Osteocyte (in vitro differentiated cells): ENCODE data around the gene GPRIN2. TPM values are rescaled to one million over a fixed set of nuclear protein-coding genes. Genes with fewer than 3 reads are reported as not detected.

Experiments used
- DNase-seq: peaks from one replicate; pipeline ENCODE4 v3.0.0; 2021; ENCODE audit warnings: mixed read lengths; ENCODE audit not compliant: unreplicated experiment; ENCODE audit errors: extremely low spot score
- H3K27ac Mint-ChIP-seq: one replicate; pipeline ENCODE4 v1.8.0; 2021; ENCODE audit warnings: mild to moderate bottlenecking, mixed read lengths; ENCODE audit not compliant: unreplicated experiment
- H3K27me3 Mint-ChIP-seq: one replicate; pipeline ENCODE4 v1.8.0; 2021; ENCODE audit warnings: mixed read lengths; ENCODE audit not compliant: unreplicated experiment
- H3K36me3 Mint-ChIP-seq: one replicate; pipeline ENCODE4 v1.8.0; 2021; ENCODE audit warnings: mixed read lengths; ENCODE audit not compliant: unreplicated experiment
- H3K4me1 Mint-ChIP-seq: one replicate; pipeline ENCODE4 v1.8.0; 2021; ENCODE audit warnings: mixed read lengths; ENCODE audit not compliant: unreplicated experiment
- H3K4me3 Mint-ChIP-seq: one replicate; pipeline ENCODE4 v1.8.0; 2021; ENCODE audit warnings: mild to moderate bottlenecking, moderate library complexity, mixed read lengths; ENCODE audit not compliant: unreplicated experiment
- H3K9me3 Mint-ChIP-seq: one replicate; pipeline ENCODE4 v1.8.0; 2021; ENCODE audit warnings: mixed read lengths; ENCODE audit not compliant: unreplicated experiment
- CTCF ChIP-seq: fragments of 200-600 bp; sonication (generic); IDR thresholded peaks from 2 replicates; pipeline ENCODE4 v1.5.0; 2021; ENCODE audit warnings: antibody characterized with exemption, mild to moderate bottlenecking, moderate library complexity
- total RNA-seq: library from RNA; stranded (reverse); gene quantifications from 2 replicates; pipeline ENCODE4 v1.2.1, GENCODE V29; 2021

The GPRIN2 gene
- total RNA-seq, 1 donor from 2014 or later = 2.5 TPM

- peak; percentile 85 for DNase-seq
- H3K4me3 Mint-ChIP-seq = no peak overlapping the region
- H3K36me3 Mint-ChIP-seq = no peaks in the 10 kb centered on the region
Measured at GRCh38 chr10:46546591-46547540, 9.6 kb downstream of the GPRIN2 start.

GRCh38 chr10:46545861-46546590 lies 10.4 kb downstream of the GPRIN2 start:
- H3K4me3 Mint-ChIP-seq = no peak overlapping the region
- H3K4me1 Mint-ChIP-seq = peaks cover 1% of the 10 kb centered on the region
- H3K27me3 Mint-ChIP-seq = no peaks in the 10 kb centered on the region

More at GRCh38 chr10:46546591-46547540, 9.6 kb downstream of the GPRIN2 start:
- peaks cover under 1% of the 10 kb centered on the region for H3K4me1 Mint-ChIP-seq
- no peak for TF ChIP-seq CTCF
- H3K27ac Mint-ChIP-seq = no peak overlapping the region
- no peaks in the 10 kb centered on the region for H3K27me3 Mint-ChIP-seq
- H3K9me3 Mint-ChIP-seq = no peaks in the 10 kb centered on the region

GRCh38 chr10:46544989-46545791 lies 11.3 kb downstream of the GPRIN2 start:
- H3K27me3 Mint-ChIP-seq = no peaks in the 10 kb centered on the region
- peak; percentile 84 for DNase-seq
- H3K4me3 Mint-ChIP-seq = no peak overlapping the region
- peak; percentile 47 for TF ChIP-seq CTCF
- no peaks in the 10 kb centered on the region for H3K36me3 Mint-ChIP-seq
- no peak overlapping the region for H3K27ac Mint-ChIP-seq
- no peaks in the 10 kb centered on the region for H3K9me3 Mint-ChIP-seq
- H3K4me1 Mint-ChIP-seq = peaks cover 9% of the 10 kb centered on the region

More at GRCh38 chr10:46545861-46546590, 10.4 kb downstream of the GPRIN2 start:
- no peak for TF ChIP-seq CTCF
- Mint-ChIP-seq H3K36me3 (no peaks in the 10 kb centered on the region), H3K9me3 (no peaks in the 10 kb centered on the region), H3K27ac (no peak overlapping the region)
- peak; percentile 83 for DNase-seq

GRCh38 chr10:46543466-46544377 lies 12.7 kb downstream of the GPRIN2 start:
- H3K27me3 Mint-ChIP-seq = no peaks in the 10 kb centered on the region
- no peak overlapping the region for H3K27ac Mint-ChIP-seq
- no peaks in the 10 kb centered on the region for H3K9me3 Mint-ChIP-seq
- DNase-seq = no peak
- H3K4me3 Mint-ChIP-seq = no peak overlapping the region
- no peaks in the 10 kb centered on the region for H3K36me3 Mint-ChIP-seq
- H3K4me1 Mint-ChIP-seq = peaks cover 24% of the 10 kb centered on the region
- TF ChIP-seq CTCF = no peak
